Right kidney (tissue), 1 donor: ENCODE measurements around the gene FAM186B.
A peak's percentile ranks its signal among the peaks of the same experiment; 100 is the strongest.

ENCODE experiments used
- DNase-seq: peaks from one replicate; pipeline ENCODE4 v3.0.0-alpha.2; 2016

FAM186B gene

GRCh38 chr12:49609059-49609874 is 3.8 kb upstream of the FAM186B start:
- DNase-seq = no peak

GRCh38 chr12:49604856-49605255 is 583 bp downstream of the FAM186B start:
- no peak for DNase-seq

GRCh38 chr12:49603721-49604120 is 1.7 kb downstream of the FAM186B start:
- no peak for DNase-seq

GRCh38 chr12:49599961-49600360 is 5.5 kb downstream of the FAM186B start:
- DNase-seq = no peak

GRCh38 chr12:49598527-49598926 is 6.9 kb downstream of the FAM186B start:
- no peak for DNase-seq

GRCh38 chr12:49588721-49589516 is 16.5 kb downstream of the FAM186B start:
- DNase-seq = no peak

GRCh38 chr12:49588281-49588680 is 17.2 kb downstream of the FAM186B start:
- no peak for DNase-seq

GRCh38 chr12:49587174-49587908 is 18.1 kb downstream of the FAM186B start:
- no peak for DNase-seq

- DNase-seq = no peak
These were observed 19.7 kb downstream of the FAM186B start for GRCh38 chr12:49585477-49586459.

- DNase-seq = no peak
These were observed 20.8 kb downstream of the FAM186B start for GRCh38 chr12:49584591-49584990.

- DNase-seq = no peak
These were observed 21.9 kb downstream of the FAM186B start for GRCh38 chr12:49583366-49584094.

GRCh38 chr12:49582850-49583249 is 22.6 kb downstream of the FAM186B start:
- DNase-seq = no peak

- DNase-seq = no peak
These were observed 23.2 kb downstream of the FAM186B start for GRCh38 chr12:49582201-49582600.

- peak; percentile 79 for DNase-seq
These were observed 24.6 kb downstream of the FAM186B start for GRCh38 chr12:49580572-49581535.

- no peak for DNase-seq
These were observed 26.8 kb downstream of the FAM186B start for GRCh38 chr12:49578471-49579112.

GRCh38 chr12:49577589-49578315 is 27.7 kb downstream of the FAM186B start:
- no peak for DNase-seq

- DNase-seq = no peak
These were observed 36.8 kb downstream of the FAM186B start for GRCh38 chr12:49568442-49569162.
